Tibial nerve (tissue), 4 donors: ENCODE measurements around the gene ITGAV. TPM values are rescaled to one million over a fixed set of nuclear protein-coding genes. Genes with fewer than 3 reads are reported as not detected.
A peak's percentile ranks its signal among the peaks of the same experiment; 100 is the strongest.

Experiments used
- DNase-seq, 2 donors: peaks; one replicate each; pipeline ENCODE4 v3.0.0-alpha.2; 2019; ENCODE audit warnings: low spot score in 2 of 2
- H3K27ac ChIP-seq, 4 donors: fragments of 200-600 bp; sonication (generic) in 3 of 4; one replicate each; pipeline ENCODE4 v1.5.1; 2017 to 2019; ENCODE audit warnings: mild to moderate bottlenecking in 1 of 4
- H3K27me3 ChIP-seq, 2 donors: fragments of 200-600 bp; sonication (generic) in 1 of 2; one replicate each; pipeline versions ENCODE4 v1.5.1 to v1.6.0; 2017 to 2019
- H3K36me3 ChIP-seq, 3 donors: fragments of 200-600 bp; sonication (generic); one replicate each; pipeline ENCODE4 v1.5.1; 2018 to 2019
- H3K4me1 ChIP-seq, 4 donors: fragments of 200-600 bp; sonication (generic) in 3 of 4; one replicate each; pipeline ENCODE4 v1.5.1; 2017 to 2019
- H3K4me3 ChIP-seq, 4 donors: fragments of 200-600 bp; sonication (generic) in 3 of 4; one replicate each; pipeline ENCODE4 v1.5.1; 2017 to 2019; ENCODE audit warnings: mild to moderate bottlenecking in 1 of 4, moderate library complexity in 1 of 4
- H3K9me3 ChIP-seq, 4 donors: fragments of 200-600 bp; sonication (generic) in 3 of 4; one replicate each; pipeline ENCODE4 v1.5.1; 2017 to 2019
- EP300 ChIP-seq, 2 donors: sonication (generic); formaldehyde crosslinking; IDR thresholded peaks; one replicate each; pipeline ENCODE4 v1.6.1; 2017; ENCODE audit warnings: antibody characterized with exemption in 2 of 2, mild to moderate bottlenecking in 1 of 2
- POLR2A ChIP-seq, 2 donors: fragments of 450-650 bp; IDR thresholded peaks; one replicate each; pipeline ENCODE4 v1.6.1; 2017; ENCODE audit warnings: antibody characterized with exemption in 2 of 2, mild to moderate bottlenecking in 2 of 2, moderate library complexity in 2 of 2
- WGBS, 2 donors: methylation state at CpG; one replicate each; pipeline ENCODE4 v1.1.5; 2018; 5-methylcytosine and 5-hydroxymethylcytosine counted together
- total RNA-seq, 4 donors: library from RNA; depleted of rRNA; stranded (reverse); fragments of >200 nt; gene quantifications; one replicate each; pipeline ENCODE4 v1.1.0, GENCODE V29; 2016
- TF ChIP-seq, protein P1 (sequence below), 5 experiments: fragments of 200-600 bp in 3 of 5; fragments of 450-650 bp in 2 of 5; sonication (generic) in 3 of 5; IDR thresholded peaks; one replicate each; pipeline ENCODE4 v1.5.1; 2016 to 2019; ENCODE audit warnings: antibody characterized with exemption in 5 of 5, mild to moderate bottlenecking in 3 of 5, moderate library complexity in 2 of 5

ITGAV gene
- total RNA-seq, 4 donors from 2014 or later, result 97.1 to 114 (median 100) TPM

DNA sequence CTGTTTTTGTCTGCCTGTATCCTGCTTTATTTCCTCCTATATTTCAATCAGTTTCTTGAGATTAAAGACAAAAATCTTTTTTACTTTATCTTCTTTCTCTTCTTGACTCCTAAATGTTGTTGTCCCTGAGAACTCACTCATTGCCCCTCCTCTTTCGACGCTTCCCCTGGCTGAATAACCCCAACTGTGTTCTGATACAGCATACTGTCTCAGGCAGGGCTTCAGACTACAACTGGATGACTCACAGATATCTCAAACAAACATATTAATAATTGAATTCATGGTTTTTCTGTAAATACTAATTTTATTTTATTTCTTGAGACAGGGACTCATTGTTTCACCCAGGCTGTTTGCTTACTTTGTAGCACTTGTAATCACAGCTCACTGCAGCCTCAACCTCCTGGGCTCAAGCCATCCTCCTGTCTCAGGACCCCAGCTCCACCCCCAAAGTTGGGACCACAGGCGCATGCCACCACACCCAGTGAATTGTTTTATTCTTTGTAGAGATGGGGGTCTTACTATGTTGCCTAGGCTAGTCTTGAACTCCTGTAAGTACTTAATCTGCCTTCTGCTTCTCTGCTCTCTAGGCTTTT, 9.4 kb downstream of the ITGAV start:
- 45 to 59% methylated on average over 3 of the region's 3 CpGs for WGBS, 2 donors
- Histone ChIP-seq H3K4me3 (no peak overlapping the region), H3K4me1 (peaks cover 0 to 60% (median 12%) of the 10 kb centered on the region in 4 donors), H3K27me3 (no peaks in the 10 kb centered on the region), H3K36me3 (peaks cover 0 to 14% (median 0%) of the 10 kb centered on the region in 3 donors), H3K27ac (peak overlapping the region in 2 of 4 donors; percentile 27 to 51), H3K9me3 (no peaks in the 10 kb centered on the region)
- TF ChIP-seq POLR2A (IDR thresholded peaks at IDR 0.05), result no peak
- TF ChIP-seq EP300 (IDR thresholded peaks at IDR 0.05), result no peak
- TF ChIP-seq, protein P1, sequence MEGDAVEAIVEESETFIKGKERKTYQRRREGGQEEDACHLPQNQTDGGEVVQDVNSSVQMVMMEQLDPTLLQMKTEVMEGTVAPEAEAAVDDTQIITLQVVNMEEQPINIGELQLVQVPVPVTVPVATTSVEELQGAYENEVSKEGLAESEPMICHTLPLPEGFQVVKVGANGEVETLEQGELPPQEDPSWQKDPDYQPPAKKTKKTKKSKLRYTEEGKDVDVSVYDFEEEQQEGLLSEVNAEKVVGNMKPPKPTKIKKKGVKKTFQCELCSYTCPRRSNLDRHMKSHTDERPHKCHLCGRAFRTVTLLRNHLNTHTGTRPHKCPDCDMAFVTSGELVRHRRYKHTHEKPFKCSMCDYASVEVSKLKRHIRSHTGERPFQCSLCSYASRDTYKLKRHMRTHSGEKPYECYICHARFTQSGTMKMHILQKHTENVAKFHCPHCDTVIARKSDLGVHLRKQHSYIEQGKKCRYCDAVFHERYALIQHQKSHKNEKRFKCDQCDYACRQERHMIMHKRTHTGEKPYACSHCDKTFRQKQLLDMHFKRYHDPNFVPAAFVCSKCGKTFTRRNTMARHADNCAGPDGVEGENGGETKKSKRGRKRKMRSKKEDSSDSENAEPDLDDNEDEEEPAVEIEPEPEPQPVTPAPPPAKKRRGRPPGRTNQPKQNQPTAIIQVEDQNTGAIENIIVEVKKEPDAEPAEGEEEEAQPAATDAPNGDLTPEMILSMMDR (IDR thresholded peaks at IDR 0.05), result no peak
- DNase-seq, result no peak

DNA sequence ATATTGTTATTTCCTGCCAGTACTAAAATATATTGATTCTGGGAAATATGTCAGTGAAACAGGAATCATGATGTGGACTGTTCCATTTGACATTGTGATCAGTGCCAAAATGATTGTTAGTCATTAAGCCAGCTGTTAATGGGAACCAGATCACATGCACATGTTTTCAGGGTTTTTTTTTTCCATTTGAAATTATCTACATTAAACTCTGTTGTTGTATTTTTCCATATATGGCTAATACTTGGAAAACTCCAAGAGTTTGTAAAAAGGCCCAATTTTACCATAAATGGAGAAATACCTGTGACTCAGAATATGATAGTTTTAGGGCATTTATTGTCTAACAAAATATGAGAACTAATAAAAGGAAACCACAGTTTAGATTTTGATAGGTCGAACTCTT, 13.4 kb downstream of the ITGAV start:
- peaks cover 0 to 29% (median 0%) of the 10 kb centered on the region in 3 donors for H3K36me3 ChIP-seq
- peaks cover 0 to 37% (median 4%) of the 10 kb centered on the region in 4 donors for H3K4me1 ChIP-seq
- TF ChIP-seq, protein P1 (IDR thresholded peaks at IDR 0.05), result no peak
- TF ChIP-seq POLR2A (IDR thresholded peaks at IDR 0.05), result no peak
- no peak for TF ChIP-seq EP300 (IDR thresholded peaks at IDR 0.05)
- no peak overlapping the region for H3K27ac ChIP-seq
- WGBS, 2 donors, result 80 to 92% methylated on average over 1 of the region's 1 CpG
- no peaks in the 10 kb centered on the region for H3K9me3 ChIP-seq
- no peak for DNase-seq
- H3K27me3 ChIP-seq, result no peaks in the 10 kb centered on the region
- no peak overlapping the region for H3K4me3 ChIP-seq

DNA sequence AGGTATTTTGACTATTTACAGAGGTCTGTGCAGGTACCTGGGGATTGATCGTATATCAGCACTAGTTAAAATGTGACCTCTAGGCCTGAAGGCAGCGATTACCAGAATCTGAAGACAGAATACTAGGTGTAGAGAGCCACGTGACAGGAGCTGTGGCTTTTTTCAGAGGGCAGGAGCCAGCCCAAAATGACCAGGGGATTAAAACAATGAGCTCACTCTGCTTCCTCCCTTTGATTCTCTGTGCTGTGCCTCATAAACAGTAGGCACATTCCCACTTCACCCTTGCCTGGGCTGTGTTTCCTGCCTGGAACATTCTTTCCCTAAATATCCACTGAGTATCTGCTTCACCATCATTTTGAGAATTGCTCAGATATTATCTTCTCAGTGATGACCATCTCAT, 15.2 kb downstream of the ITGAV start:
- Histone ChIP-seq H3K4me1 (peaks cover 0 to 20% (median 0%) of the 10 kb centered on the region in 4 donors), H3K4me3 (no peak overlapping the region), H3K9me3 (no peaks in the 10 kb centered on the region), H3K36me3 (peaks cover 0 to 29% (median 0%) of the 10 kb centered on the region in 3 donors), H3K27ac (peak overlapping the region in 2 of 4 donors; percentile 23 to 54), H3K27me3 (no peaks in the 10 kb centered on the region)
- 65 to 69% methylated on average over 3 of the region's 3 CpGs for WGBS, 2 donors
- no peak for TF ChIP-seq EP300 (IDR thresholded peaks at IDR 0.05)
- TF ChIP-seq POLR2A (IDR thresholded peaks at IDR 0.05), result no peak
- TF ChIP-seq, protein P1 (IDR thresholded peaks at IDR 0.05), result no peak
- no peak for DNase-seq

DNA sequence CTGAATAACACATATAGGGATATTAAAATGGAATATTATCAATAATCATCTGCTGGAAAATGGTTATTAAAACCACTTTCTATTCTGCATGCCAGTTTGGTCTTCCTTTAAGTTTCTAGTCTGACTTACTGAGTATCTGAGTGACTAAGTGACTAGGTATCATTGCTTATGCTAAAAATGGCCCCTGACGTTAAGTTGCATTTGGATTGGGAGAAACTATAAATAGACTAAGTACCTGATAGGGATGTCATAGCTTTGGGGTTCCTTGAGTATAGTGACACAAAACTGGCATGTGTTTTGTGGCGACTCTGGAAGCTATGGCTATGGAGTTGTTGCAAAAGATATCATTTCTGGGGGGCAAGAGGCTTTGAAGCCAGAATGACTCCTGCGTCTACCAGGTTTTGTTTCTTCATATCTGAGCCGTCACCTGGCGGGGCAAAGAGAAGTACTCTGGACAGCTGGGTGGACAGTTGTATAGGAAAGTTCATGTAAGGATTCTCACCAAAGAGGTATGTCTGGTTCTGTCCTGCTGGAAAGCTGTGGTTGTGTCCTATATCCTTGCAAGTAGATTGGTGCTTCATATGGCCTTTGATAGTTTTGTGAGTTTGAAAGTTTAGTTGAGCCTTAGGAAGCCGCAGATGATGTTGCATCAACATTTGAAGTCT, 17.9 kb downstream of the ITGAV start:
- no peak for DNase-seq
- Histone ChIP-seq H3K27me3 (no peaks in the 10 kb centered on the region), H3K36me3 (peaks cover 0 to 19% (median 0%) of the 10 kb centered on the region in 3 donors), H3K4me3 (no peak overlapping the region), H3K27ac (no peak overlapping the region), H3K9me3 (no peaks in the 10 kb centered on the region), H3K4me1 (peaks cover 0 to 39% (median 4%) of the 10 kb centered on the region in 4 donors)
- TF ChIP-seq, protein P1 (IDR thresholded peaks at IDR 0.05), result no peak
- no peak for TF ChIP-seq EP300 (IDR thresholded peaks at IDR 0.05)
- no peak for TF ChIP-seq POLR2A (IDR thresholded peaks at IDR 0.05)
- 93 to 96% methylated on average over 6 of the region's 6 CpGs for WGBS, 2 donors

DNA sequence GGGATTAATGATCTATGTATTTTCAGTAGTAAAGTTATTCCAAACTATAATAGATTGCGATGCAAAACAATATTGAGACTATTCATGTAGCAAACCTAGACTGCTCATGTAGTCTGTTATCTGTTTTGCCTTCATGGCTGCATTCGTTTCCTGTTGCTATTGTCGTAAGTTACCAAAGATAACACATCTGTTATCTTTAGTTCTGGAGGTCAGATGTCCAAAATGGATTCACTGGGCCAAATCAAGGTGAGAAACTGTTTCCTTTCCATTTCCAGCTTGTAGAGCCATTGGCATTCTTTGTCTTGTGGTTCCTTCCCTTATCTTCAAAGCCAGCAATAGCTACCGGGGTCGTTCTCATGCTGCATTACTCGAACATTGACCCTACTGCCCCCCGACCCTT, 20.9 kb downstream of the ITGAV start:
- H3K27me3 ChIP-seq, result no peaks in the 10 kb centered on the region
- no peak for DNase-seq
- TF ChIP-seq EP300 (IDR thresholded peaks at IDR 0.05) (no peak), POLR2A (IDR thresholded peaks at IDR 0.05) (no peak)
- TF ChIP-seq, protein P1 (IDR thresholded peaks at IDR 0.05), result no peak
- peaks cover 0 to 43% (median 4%) of the 10 kb centered on the region in 4 donors for H3K4me1 ChIP-seq
- 76 to 77% methylated on average over 7 of the region's 7 CpGs for WGBS, 2 donors
- H3K36me3 ChIP-seq, result peaks cover 0 to 16% (median 0%) of the 10 kb centered on the region in 3 donors
- no peaks in the 10 kb centered on the region for H3K9me3 ChIP-seq
- H3K27ac ChIP-seq, result no peak overlapping the region
- H3K4me3 ChIP-seq, result no peak overlapping the region
